HEK293 (cell line): Measurements from ENCODE around the gene CDH23.

Source experiments
- EGR2 ChIP-seq: fragments of 450-650 bp; formaldehyde crosslinking; IDR thresholded peaks from 2 replicates; pipeline ENCODE4 v1.5.1; 2016; ENCODE audit warnings: low read depth, missing biosample characterization, missing genetic modification characterization
- FEZF1 ChIP-seq: fragments of 450-650 bp; formaldehyde crosslinking; IDR thresholded peaks from 2 replicates; pipeline ENCODE4 v1.5.1; 2016; ENCODE audit warnings: missing biosample characterization, missing genetic modification characterization
- GLIS2 ChIP-seq: fragments of 450-650 bp; formaldehyde crosslinking; IDR thresholded peaks from 2 replicates; pipeline ENCODE4 v1.5.1; 2016; ENCODE audit warnings: missing biosample characterization, missing genetic modification characterization
- RBAK ChIP-seq: fragments of 450-650 bp; formaldehyde crosslinking; IDR thresholded peaks from 2 replicates; pipeline ENCODE4 v1.5.1; 2016; ENCODE audit warnings: missing biosample characterization, missing genetic modification characterization
- REPIN1 ChIP-seq: fragments of 450-650 bp; formaldehyde crosslinking; IDR thresholded peaks from 2 replicates; pipeline ENCODE4 v1.5.1; 2017; ENCODE audit warnings: missing biosample characterization, missing genetic modification characterization, low read depth
- SP3 ChIP-seq: fragments of 450-650 bp; formaldehyde crosslinking; IDR thresholded peaks from 2 replicates; pipeline ENCODE4 v1.5.1; 2016; ENCODE audit warnings: missing biosample characterization, missing genetic modification characterization
- ZBTB8A ChIP-seq: fragments of 450-650 bp; formaldehyde crosslinking; IDR thresholded peaks from 2 replicates; pipeline ENCODE4 v1.5.1; 2016; ENCODE audit warnings: missing biosample characterization, missing genetic modification characterization
- ZNF530 ChIP-seq: fragments of 450-650 bp; formaldehyde crosslinking; IDR thresholded peaks from 2 replicates; pipeline ENCODE4 v1.5.1; 2016; ENCODE audit warnings: low read depth, missing biosample characterization, missing genetic modification characterization
- ZNF558 ChIP-seq: fragments of 450-650 bp; formaldehyde crosslinking; IDR thresholded peaks from 2 replicates; pipeline ENCODE4 v1.5.1; 2016; ENCODE audit warnings: missing biosample characterization, missing genetic modification characterization
- ZNF670 ChIP-seq: fragments of 450-650 bp; formaldehyde crosslinking; IDR thresholded peaks from 2 replicates; pipeline ENCODE4 v1.5.1; 2016; ENCODE audit warnings: missing biosample characterization, missing genetic modification characterization, low read depth
- TF ChIP-seq, protein P1 (sequence below): fragments of 450-650 bp; formaldehyde crosslinking; IDR thresholded peaks from 2 replicates; pipeline ENCODE4 v1.5.1; 2016; ENCODE audit warnings: missing biosample characterization, missing genetic modification characterization
- TF ChIP-seq, protein P2 (sequence below): fragments of 450-650 bp; formaldehyde crosslinking; IDR thresholded peaks from 2 replicates; pipeline ENCODE4 v1.5.1; 2016; ENCODE audit warnings: missing biosample characterization, missing genetic modification characterization

DNA sequence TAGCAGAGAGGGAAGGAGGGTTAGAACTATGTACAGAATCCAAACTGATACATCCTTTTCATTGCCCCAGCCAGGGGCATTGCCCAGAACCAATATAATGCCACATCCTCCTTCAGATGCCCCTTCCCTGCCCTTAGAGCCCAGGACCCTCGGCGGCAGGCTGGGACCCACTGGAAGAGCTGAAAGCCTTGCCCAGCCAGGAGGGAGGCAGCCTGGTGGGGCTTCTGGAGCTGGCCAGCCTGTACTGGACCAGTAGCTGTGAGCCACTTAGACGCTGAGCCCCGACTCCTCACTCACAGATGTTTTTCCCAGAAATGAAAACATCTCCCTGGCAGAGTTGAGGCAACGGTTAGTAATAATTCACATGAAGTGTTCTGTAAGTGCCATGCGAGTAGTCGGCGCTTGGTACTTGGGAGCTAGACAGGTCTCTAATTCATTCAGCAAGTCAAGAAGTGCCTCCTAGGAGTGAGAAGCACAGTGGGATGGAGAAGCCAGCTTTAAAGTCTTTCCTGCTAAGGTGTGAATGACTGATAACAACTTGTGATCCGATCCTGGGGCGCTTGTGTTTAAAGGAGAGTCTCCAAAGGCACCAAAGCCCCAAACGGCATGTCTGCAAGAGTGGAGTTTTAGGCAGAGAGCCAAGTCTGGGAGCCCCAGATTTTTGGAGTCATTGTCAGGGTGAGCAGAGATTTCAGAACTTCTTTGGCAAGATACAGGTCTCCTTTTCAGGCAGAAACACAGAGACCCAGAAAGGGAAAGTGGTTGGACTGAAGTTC is 366.8 kb downstream of the CDH23 start:
- no peak for TF ChIP-seq EGR2 (tag by site-specific recombination)
- TF ChIP-seq, protein P1, sequence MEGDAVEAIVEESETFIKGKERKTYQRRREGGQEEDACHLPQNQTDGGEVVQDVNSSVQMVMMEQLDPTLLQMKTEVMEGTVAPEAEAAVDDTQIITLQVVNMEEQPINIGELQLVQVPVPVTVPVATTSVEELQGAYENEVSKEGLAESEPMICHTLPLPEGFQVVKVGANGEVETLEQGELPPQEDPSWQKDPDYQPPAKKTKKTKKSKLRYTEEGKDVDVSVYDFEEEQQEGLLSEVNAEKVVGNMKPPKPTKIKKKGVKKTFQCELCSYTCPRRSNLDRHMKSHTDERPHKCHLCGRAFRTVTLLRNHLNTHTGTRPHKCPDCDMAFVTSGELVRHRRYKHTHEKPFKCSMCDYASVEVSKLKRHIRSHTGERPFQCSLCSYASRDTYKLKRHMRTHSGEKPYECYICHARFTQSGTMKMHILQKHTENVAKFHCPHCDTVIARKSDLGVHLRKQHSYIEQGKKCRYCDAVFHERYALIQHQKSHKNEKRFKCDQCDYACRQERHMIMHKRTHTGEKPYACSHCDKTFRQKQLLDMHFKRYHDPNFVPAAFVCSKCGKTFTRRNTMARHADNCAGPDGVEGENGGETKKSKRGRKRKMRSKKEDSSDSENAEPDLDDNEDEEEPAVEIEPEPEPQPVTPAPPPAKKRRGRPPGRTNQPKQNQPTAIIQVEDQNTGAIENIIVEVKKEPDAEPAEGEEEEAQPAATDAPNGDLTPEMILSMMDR (tag by site-specific recombination): no peak
- TF ChIP-seq FEZF1 (tag by site-specific recombination): no peak
- TF ChIP-seq ZBTB8A: no peak
- no peak for TF ChIP-seq SP3 (tag by site-specific recombination)
- TF ChIP-seq REPIN1 (tag by site-specific recombination): no peak
- no peak for TF ChIP-seq GLIS2
- no peak for TF ChIP-seq ZNF670
- no peak for TF ChIP-seq ZNF530 (tag by site-specific recombination)
- TF ChIP-seq ZNF558: no peak
- TF ChIP-seq, protein P2, sequence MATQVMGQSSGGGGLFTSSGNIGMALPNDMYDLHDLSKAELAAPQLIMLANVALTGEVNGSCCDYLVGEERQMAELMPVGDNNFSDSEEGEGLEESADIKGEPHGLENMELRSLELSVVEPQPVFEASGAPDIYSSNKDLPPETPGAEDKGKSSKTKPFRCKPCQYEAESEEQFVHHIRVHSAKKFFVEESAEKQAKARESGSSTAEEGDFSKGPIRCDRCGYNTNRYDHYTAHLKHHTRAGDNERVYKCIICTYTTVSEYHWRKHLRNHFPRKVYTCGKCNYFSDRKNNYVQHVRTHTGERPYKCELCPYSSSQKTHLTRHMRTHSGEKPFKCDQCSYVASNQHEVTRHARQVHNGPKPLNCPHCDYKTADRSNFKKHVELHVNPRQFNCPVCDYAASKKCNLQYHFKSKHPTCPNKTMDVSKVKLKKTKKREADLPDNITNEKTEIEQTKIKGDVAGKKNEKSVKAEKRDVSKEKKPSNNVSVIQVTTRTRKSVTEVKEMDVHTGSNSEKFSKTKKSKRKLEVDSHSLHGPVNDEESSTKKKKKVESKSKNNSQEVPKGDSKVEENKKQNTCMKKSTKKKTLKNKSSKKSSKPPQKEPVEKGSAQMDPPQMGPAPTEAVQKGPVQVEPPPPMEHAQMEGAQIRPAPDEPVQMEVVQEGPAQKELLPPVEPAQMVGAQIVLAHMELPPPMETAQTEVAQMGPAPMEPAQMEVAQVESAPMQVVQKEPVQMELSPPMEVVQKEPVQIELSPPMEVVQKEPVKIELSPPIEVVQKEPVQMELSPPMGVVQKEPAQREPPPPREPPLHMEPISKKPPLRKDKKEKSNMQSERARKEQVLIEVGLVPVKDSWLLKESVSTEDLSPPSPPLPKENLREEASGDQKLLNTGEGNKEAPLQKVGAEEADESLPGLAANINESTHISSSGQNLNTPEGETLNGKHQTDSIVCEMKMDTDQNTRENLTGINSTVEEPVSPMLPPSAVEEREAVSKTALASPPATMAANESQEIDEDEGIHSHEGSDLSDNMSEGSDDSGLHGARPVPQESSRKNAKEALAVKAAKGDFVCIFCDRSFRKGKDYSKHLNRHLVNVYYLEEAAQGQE (tag by site-specific recombination): no peak
- no peak for TF ChIP-seq RBAK (tag by site-specific recombination)
